Activated CD4-positive, alpha-beta T cell treated with anti-CD3 and anti-CD28 coated beads for 24 hours (primary cell): ENCODE data around the gene ECD.
"Not testable (repeated sequence)": the region's sequence is repeated elsewhere in the genome, so short reads cannot be mapped to it uniquely, and the experiment has no call there.

Source experiments
- DNase-seq, 2 donors: peaks; one replicate each; pipeline ENCODE4 v3.0.0-alpha.2; 2020; ENCODE audit warnings: low read depth in 2 of 2

ECD gene

DNA sequence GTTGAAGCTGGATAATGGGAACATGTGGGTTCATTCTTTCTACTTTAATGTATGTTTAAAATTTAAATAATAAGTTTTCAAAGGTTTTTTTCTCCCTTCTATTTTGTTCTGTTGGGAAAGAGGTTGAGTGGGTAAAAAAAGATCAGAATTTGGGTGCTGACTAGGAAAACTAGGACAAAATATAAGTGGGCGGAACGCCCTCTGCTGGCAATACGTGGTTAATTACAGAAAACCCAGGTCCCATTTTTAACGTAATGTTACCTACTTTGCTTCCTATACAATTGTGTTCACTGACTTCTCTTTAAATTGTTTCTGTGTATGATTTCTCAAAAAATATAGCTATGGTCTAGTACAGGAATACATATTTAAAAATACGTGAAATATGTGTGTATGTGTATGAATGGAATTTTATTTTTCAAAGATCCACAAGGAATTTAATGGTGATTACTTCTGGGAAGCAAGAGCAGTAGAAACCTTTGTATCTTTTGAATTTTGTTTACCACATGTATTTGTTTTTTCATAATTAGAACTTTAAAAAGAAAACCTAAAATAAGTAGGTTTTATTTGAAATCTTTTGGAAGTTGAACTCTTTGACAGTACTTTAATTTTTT lies 8.7 kb downstream of the ECD start:
- DNase-seq = peak; percentile 19 to 30

DNA sequence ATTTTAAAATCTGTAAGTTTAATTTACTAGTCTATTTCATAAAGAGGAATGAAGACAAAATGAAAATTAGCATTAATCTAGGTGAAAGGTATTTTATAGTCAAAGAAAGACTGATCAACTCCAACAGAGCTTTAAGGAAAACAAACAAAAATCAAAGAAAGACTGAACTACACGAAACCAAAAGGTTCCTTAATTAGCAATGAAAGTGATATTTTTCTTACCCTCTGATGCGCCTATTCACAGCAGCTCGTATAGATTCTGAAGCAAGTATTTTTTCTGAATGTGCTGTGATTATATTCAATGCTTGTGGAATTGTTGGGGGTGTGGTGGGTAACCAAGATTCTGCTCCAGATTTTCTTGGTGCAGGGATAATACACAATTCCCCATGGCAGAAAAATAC lies 11.8 kb downstream of the ECD start:
- DNase-seq = no peak

DNA sequence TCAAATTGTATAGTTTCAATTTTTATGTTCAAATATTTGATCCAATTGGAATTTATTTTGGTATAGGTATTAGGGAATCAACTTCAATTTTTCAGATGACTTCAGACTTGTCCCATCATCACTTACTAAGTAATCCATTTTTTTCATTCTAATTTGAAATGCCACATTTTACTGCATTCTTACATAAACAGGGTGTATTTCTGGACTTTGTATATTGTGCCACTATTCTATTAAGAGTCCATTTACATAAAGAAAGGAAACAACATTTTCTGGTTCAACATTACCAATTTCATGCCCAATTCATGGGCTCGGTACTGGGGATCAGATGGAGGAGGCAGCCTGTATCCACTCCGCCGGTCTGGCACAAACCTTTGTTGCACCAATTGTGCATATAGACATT lies 15.8 kb downstream of the ECD start:
- no peak for DNase-seq

DNA sequence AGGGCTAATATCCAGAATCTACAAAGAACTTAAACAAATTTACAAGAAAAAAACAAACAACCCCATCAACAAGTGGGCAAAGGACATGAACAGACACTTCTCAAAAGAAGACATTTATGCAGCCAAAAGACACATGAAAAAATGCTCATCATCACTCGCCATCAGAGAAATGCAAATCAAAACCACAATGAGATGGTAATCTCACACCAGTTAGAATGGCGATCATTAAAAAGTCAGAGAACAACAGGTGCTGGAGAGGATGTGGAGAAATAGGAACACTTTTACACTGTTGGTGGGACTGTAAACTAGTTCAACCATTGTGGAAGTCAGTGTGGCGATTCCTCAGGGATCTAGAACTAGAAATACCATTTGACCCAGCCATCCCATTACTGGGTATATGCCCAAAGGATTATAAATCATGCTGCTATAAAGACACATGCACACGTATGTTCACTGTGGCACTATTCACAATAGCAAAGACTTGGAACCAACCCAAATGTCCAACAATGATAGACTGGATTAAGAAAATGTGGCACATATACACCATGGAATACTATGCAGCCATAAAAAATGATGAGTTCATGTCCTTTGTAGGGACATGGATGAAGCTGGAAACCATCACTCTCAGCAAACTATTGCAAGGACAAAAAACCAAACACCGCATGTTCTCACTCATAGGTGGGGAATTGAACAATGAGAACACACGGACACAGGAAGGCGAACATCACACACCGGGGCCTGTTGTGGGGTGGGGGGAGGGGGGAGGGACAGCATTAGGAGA lies 17.0 kb downstream of the ECD start:
- DNase-seq = not testable (repeated sequence)

DNA sequence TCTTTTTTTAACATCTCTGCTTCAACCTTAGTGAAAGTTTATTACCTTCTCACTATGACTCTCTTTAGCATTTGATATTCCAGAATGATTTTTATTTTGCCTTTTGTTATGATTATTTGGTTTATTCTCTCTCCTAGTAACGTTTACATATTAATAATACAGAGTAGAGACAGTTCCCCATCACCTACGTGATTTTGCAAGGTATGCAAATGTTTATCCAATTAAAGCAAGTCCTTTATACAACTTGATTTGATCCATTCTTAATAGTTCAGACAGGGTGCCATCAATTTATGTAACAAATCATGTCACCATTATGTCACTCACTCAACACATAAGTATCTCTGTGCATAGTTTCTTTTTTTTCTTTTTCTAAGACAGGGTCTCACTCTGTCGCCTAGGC lies 26.2 kb downstream of the ECD start:
- no peak for DNase-seq

DNA sequence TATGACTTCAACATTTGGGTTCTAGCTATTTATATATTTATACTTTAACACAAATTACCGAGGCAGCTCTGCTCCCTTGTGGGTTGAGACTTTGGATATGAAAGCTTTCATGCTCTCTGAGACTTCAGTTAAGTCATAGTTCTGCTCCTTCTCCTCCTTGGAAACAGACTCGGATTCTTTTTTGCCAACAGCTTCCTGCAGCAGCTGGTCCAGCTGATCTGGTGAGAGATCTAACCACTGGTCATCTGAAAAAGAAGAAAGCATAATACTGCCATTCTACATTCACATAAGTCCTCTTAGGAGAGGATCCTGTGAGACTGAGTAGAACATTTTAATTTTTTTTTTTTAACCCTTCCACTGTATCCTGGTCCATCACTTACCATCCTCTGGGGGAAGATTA lies 28.6 kb downstream of the ECD start:
- no peak for DNase-seq

DNA sequence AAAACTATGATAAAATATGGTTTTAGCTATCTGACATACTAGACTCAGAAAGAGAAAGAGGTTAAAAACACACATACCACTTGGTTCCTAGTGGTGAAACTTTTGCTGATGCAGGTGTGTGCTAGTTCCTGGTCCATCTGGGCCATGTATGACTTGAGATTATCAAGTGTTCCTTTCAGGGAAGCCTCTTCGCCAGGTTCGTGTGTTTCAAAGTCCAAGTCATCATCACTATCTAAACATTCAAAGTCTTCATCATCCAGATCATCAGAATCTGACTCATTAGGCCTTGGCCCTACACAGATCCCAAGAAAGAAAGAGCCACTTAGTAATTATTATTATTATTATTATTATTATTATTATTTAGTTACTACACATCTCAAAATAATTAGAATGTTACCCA lies 31.2 kb downstream of the ECD start:
- no peak for DNase-seq

DNA sequence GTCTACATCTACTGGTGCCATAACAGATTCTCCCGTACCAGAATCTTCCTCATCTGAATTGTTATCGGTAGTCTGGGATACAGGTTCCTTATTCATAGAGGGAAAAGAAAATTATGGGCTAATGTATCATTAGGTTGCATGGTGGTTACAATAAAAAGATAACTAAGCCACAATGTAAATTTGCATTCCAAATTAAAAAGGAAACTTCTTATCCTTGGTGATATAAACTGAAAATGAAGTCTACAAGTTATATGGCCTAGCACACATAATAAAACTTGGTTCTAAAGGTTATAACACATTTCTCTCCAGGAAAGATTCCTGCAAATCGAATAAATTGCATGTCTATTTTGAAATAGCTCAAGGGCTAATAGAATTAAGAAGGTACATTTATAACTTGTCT lies 33.1 kb downstream of the ECD start:
- no peak for DNase-seq

DNA sequence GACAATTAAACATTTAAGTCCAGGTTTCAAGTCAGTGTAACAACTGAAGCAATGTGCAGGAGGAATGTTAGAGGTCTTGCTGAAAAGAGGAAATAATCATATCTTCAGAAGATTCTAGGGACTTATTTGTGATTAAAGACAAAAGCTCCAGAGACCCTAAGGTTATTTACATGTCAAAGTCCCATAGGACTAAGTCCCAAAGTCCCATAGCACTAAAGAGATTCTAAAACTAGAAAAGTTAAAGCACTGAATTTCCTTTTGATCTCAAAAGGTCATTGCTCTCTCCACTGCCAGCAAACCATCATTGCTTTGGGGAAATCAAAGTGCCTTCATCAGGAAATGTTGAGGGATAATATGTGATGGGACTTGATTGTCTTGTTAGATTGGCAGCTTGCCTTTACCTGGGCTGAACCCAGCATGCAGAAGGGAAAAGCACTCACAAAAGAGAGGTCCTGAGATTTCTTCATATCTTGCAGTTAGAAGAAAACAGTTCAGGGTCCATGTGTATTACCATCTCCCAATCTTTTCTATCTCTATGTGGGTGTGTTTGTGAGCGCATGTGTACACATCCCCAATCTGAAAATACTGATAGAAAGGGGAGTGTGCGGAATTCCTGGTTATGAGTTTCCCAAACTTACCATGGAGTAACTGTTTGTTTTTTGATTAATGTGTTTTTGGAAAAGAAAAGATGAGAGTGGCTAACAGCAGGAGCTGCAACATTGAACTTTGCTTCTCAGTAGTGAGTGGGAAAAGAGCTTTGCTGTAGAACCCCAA lies 35.7 kb downstream of the ECD start:
- DNase-seq = no peak

DNA sequence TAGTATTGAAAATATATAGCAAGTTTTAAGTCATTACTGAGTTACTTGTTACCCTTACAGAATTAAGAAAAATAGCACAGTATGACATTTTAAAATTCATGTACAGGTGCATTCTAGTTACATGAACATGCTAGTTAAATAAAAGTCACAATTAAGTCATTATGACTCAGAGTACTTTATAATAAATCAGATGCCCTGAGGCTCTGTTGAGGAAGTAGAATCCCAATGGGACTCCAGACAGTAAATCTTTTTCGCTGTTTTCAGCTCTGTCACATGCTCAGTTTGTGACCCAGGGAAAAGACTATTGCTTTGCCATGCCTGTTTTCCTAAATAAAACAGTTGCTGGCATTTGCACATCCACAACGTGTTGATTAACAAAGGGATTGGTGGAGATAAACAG lies 36.5 kb downstream of the ECD start:
- no peak for DNase-seq

DNA sequence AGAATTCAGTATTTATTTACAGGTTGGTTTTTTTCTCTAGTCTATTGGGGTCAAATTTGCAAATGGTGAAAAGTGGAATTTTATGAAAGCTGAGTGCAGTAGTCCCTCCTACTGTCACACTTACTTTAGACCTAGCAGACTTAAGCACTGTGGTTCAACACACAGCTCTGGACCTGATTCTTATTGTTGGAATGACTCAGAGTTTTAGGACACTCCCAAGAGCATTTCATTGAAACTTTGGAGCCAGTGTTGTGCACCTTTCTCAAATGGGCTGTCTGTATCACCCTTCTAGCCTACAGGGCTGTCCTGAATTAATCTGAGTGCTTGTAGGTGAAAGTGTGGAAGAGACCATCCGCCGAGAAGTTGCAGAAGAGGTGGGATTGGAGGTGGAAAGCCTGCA lies 41.5 kb downstream of the ECD start:
- no peak for DNase-seq

DNA sequence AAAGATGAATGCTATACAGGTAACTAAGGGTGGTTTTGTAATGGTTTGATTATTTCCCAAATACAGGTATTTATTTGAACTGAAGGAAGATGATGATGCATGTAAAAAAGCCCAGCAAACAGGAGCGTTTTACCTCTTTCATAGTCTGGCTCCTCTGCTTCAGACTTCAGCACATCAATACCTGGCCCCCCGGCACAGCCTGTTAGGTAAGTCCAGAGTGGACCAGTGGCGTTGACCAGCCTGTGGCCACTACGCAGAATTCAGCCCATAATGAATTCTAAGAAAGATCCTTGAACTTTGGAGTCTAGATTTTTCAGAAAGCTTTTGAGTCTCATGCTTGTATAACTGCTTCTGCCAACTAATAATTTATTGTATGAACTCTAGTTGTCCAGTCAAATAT lies 47.9 kb downstream of the ECD start:
- no peak for DNase-seq

DNA sequence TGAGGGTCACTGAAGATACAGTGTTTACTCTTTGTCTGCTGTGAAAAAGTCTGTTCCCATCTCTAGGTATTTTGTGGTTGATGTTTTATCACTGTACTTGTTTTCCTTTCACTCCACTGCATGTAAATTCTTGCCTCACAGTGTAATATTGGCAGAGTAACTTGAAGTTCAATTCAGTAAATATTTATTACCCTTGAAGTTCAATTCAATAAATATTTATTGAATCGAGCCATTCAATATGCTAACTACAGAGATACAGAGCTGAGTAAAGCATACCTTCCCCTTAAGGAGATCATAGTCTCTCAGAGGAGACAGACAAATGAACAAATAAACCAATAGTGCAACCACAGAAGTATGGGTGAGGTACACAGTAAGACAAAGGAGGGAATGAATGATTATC lies 48.4 kb downstream of the ECD start:
- no peak for DNase-seq

DNA sequence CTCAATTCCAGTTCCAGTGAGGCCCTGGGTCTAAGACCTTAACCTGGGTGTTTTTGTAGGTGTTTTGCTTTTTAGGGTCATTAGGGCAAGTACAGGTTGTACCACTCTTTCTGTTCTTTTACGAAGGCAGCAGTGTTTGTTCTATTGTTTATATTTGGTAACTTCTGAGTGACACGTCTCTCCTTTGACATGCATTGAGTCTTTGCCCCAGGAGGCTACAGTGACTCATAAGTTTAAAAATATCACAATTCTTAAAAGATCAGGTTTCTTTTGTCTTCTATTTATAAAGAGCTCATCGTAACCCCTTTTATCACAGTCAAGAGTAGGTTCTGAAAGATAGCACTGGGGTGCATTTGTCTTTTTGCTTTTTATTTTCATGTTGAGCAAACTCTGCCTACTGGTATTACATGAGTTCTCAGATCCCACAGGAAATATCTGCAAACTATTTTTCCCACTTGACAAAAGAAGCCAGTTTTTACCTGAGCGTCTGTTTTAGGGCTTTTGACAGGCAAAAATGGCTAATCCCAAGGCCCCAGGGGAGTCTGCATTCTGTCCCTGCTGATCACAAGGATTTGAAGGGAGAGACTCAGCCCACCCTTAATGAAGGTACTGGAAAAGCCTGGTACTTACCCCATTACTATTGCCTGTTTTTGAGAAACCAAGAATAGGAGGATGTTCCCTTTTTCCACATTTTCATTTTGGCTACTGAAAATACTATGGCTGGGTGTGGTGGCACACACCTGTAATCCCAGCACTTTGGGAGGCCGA lies 49.6 kb downstream of the ECD start:
- DNase-seq = no peak

DNA sequence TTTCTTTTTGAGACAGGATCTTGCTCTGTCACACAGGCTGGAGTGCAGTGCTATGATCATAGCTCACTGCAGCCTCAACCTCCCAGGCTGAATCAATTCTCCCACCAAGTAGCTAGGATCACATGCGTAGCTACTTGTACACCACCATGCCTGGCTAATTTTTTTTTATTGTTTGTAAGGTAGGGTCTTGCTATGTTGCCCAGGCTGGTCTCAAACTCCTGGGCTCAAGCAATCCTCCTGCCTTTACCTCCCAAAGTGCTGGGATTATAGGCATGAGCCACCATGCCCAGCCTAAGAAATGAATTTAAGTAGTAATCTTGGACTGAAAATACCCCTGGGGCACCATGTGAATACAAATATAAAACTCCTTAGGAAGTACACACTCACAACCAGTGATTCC lies 51.8 kb downstream of the ECD start:
- DNase-seq = no peak

DNA sequence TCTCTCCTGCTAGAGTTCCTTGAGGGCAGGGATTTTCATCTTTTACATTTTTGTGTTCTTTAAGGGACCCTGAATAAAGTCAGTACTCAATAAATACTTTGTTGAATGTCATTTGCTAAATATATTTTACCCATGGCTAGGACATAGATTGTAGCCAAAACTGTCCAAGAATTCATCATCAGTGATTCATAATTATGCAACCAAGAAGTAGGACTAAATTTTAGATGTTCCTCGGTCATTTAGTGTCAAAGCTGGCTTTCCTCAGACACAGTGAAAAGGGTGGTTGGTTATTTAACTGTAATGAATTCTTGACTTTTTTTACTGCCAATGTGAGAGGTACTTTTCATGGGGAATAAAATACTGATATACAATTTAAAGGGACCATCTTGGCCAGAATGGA lies 54.3 kb downstream of the ECD start:
- no peak for DNase-seq

DNA sequence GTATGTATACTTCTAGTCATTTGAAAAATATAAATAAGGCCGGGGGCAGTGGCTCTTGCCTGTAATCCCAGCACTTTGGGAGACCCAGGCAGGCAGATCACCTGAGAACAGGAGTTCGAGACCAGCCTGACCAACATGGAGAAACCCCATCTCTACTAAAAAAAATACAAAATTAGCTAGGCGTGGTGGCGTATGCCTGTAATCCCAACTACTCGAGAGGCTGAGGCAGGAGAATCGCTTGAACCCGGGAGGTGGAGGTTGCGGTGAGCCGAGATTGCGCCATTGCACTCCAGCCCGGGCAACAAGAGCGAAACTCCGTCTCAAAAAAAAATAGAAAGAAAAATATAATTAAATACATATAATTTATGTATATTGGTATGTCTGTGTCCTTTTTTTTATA lies 55.8 kb downstream of the ECD start:
- not testable (repeated sequence) for DNase-seq

DNA sequence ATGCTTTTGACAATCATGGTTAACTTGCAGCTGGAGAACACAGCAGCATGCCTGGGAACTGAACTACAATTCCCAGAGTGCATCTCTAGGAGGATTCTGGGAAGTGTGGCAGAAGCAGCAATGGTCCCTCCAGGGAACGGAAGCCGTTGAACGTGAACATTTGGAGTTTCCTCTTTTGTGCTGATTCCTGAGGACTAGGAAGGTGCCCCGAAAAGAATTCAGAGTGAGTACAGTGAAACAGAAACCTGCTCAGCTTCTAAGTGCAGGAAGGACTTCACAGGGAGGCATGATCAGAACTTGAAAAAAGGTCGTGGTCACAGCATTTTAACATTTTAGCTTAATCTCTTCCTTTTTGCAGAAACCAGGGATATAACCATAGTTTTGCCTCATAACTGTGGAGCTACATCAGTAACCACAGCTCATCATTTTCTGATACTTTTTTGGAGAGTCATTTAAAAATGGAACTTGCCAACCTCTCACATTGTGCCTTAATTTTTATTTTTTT lies 57.4 kb downstream of the ECD start, which contains the start of gene NUDT13:
Gene NUDT13, plus strand, starts transcription at position 111 of the 505 bp plus-strand sequence. CDS start 3,911 bp downstream, outside the sequence.
- peak; percentile 8 to 15 for DNase-seq

DNA sequence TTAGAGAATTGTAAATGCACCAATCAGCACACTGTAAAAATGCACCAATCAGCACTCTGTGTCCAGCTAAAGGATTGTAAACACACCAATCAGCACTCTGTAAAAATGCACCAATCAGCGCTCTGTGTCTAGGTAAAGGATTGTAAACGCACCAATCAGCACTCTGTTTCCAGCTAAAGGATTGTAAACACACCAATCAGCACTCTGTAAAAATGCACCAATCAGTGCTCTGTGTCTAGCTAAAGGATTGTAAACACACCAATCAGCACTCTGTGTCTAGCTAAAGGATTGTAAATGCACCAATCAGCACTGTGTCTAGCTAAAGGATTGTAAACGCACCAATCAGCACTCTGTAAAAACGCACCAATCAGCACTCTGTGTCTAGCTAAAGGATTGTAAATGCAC lies 58.6 kb downstream of the ECD start:
- not testable (repeated sequence) for DNase-seq

DNA sequence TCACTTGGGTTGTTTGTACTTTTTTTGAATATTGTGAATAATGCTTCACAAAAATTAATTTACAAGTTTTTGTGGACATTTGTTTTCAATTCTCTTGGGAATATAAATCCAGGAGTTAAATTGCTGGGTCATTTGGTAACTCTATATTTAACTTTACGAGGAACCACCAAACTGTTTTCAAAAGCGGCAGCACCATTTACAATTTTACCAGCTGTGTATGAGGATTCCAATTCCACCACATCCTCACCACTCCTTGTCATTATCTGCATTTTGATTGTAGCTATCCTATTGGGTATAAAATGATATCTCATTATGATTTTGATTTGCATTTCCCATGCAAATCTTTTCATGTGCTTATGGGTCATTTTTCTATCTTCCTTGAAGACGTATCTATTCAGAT lies 61.5 kb downstream of the ECD start:
- DNase-seq = no peak

DNA sequence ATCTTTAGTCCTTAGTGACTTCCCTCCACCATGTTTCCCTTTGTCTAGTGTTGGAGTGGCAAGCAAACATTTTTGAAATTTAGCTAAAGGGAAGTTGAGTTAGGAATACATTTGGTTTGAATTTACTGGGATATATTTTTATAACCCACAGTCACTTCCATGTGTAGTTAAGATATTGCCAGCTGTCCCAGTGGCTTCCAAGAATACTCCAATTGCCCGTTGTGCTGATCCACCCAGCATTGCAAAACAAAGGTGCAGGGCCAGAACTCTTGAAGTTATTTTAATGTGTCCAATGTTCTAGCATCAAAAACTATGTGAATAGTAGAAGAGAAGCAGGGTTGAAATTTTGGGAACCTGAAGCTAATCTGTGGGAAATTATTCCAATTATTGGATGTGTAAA lies 68.7 kb downstream of the ECD start:
- DNase-seq = no peak

DNA sequence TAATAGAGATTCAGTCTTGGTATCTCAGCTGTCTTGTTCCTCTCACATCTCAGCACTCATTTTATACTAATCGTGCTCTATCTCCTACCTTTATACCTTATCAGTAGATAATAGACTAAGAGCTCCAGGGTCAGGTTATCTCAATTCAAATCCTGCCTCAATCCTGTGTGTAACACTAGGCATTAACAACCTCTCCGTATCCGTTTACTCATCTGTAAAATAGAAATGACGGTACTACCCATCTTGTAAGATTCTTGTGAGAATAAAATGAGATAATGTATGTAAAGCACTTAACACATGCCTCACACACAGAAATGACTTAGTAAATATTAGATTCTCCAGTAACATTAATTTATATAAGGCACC lies 70.5 kb downstream of the ECD start:
- DNase-seq = no peak
